PC-3 (cell line): Measurements from ENCODE around the gene CYGB.

Experiments
- CTCF ChIP-seq: fragments of 300-600 bp; sonication (generic); conservative IDR thresholded peaks from 2 replicates; pipeline ENCODE4 v1.5.1; 2017; ENCODE audit warnings: antibody characterized with exemption, low read depth, mild to moderate bottlenecking, low read length
- EZH2 ChIP-seq: fragments of 300-600 bp; sonication (generic); IDR thresholded peaks from one replicate; pipeline ENCODE4 v1.6.1; 2017; ENCODE audit warnings: antibody characterized with exemption, mild to moderate bottlenecking, low read length; ENCODE audit not compliant: unreplicated experiment
- EZH2phosphoT487 ChIP-seq: fragments of 300-600 bp; sonication (generic); IDR thresholded peaks from 2 replicates; pipeline ENCODE4 v1.6.1; 2018; ENCODE audit warnings: mild to moderate bottlenecking, antibody characterized with exemption, low read length, borderline replicate concordance

- no peak for TF ChIP-seq CTCF
- TF ChIP-seq EZH2, result no peak
- no peak for TF ChIP-seq EZH2phosphoT487
Measured at GRCh38 chr17:76584427-76585032, 47.0 kb upstream of the CYGB start.
